Stimulated activated CD8-positive, alpha-beta memory T cell treated with anti-CD3 and anti-CD28 coated beads, Interleukin-7, amount 100 ng/mL, for 4 hours (primary cell): ENCODE results near the gene TPD52L1.
"Not testable (repeated sequence)": the region's sequence is repeated elsewhere in the genome, so short reads cannot be mapped to it uniquely, and the experiment has no call there.

Experiments
- DNase-seq, 2 donors: peaks; one replicate each; pipeline ENCODE4 v3.0.0-alpha.2; 2020; ENCODE audit warnings: low read depth in 2 of 2

Gene TPD52L1, protein sequence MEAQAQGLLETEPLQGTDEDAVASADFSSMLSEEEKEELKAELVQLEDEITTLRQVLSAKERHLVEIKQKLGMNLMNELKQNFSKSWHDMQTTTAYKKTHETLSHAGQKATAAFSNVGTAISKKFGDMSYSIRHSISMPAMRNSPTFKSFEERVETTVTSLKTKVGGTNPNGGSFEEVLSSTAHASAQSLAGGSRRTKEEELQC

GRCh38 chr6:125153391-125154117 lies at the start of gene TPD52L1:
Gene TPD52L1 (plus strand): TSS chr6:125153773. CDS start chr6:125153952, 179 bp downstream.
- peak; percentile 4 to 30 for DNase-seq

DNA sequence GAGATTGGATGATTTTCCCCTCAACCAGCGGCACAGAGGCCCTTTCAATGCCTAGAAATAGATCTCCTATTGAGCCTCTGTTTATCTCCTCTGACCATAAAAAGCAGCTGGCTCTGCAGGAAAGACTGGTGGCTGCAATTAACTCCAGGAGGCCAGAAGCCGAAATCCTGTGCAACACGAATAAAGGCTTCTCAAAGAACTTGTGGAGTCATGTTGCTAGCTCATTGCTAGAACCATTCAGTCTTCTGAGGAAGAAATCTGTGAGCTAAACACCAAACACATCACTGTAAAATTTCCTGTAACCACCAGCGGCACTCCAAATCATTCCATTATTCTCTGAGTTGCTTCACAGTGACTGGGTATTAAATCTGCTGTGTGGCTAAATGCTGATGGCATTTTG lies 49.1 kb upstream of the TPD52L1 start:
- no peak for DNase-seq

DNA sequence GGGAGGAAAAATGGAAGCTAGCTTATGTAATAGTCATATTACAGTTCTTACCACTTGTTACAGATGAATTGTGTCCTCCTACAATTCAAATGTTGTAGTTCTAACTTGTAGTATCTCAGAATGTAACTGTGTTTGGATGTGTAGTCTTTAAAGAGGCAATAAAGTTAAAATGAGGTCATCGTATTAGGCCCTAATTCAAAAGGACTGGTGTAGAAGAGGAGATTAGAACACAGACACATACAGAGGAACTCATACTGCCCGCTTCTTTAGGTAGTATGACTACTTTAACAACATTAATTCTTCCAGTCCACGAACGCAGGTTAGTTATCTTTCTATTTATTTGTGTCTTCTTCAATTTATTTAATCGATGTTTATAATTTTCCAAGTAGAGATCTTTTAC lies 46.5 kb upstream of the TPD52L1 start:
- DNase-seq = no peak

- no peak for DNase-seq
Observed at GRCh38 chr6:125107896-125108295, 45.7 kb upstream of the TPD52L1 start.

GRCh38 chr6:125110056-125110455 lies 43.5 kb upstream of the TPD52L1 start:
- no peak for DNase-seq

DNA sequence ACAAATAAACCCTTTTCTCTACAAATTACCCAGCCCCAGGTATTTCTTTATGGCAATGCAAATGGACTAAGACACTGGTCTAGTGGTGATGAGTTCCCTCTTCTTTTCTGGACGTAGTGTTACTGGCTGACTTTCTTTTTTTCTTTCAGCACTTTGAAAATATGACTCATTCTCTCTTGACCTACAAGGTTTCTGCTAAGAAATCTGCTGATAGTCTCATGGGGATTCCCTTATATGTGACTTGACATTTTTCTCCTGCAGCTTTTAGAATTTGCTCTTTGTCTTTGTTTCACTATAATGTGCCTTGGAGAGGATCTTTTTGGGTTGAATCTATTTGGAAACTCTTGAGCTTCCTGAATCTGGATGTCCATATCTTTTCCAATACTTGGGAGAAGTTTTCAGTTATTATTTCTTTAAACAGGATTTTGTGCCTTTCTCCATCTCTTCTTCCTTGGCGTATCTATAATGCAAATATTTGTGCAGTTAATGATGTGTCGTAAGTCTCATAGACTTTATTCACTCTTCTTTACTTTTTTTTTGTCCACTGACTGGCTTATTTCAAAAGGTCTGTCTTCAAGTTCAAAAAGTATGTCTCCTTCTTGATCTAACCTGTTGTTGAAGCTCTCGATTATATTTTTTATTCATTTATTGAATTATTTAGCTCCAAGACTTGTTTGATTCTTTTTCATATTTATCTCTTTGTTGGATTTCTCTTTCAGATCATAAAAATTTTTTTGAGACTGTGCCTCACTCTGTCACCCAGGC lies 42.2 kb upstream of the TPD52L1 start:
- no peak for DNase-seq

DNA sequence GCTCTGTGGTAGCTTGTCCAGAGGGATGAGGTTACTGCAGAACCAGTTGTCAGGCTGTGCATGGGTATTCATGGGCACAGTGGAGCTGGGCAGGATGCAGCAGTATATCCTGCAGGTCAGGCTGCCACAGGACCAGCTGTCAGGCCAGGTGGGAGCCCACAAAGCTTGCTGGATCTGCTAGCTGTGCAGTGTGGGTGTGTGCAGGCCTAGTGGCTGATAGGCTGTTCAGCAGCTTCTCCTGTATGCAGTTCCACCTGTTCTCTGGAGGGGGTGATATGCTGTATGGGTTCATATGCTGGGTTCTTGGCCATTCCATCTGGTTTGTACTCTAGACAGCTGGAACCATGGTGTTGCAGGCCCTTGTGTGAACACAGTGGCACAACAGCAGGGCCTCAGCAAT lies 40.6 kb upstream of the TPD52L1 start:
- no peak for DNase-seq

DNA sequence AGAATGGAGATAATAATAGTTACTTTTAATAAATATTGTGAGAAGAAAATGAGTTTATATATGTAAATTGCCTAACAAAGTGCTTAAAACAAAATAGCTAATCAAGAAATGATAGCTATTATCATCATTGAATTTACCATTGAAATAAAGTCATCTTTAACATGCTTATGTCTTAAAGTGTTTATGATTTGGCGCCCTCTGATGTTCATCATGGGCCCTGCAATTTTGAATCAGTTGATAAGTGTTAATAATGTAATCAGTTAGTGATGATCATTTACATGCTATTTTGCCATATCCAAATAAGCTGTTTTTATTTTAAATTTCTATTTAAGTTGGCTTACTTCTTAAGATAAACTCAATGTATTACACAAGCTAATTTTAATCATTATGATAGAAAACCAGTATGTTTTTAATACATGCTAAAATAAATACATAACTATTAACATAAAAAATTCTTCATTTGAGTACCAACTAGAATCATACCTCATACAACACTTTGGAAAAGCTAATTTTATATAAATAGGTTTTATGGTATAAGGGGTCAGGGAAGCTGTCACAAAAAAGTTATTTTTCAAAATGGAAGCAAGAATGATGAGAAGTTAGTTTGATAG lies 39.2 kb upstream of the TPD52L1 start:
- peak; percentile 5 to 14 for DNase-seq

- no peak for DNase-seq
Observed at GRCh38 chr6:125116170-125116569, 37.4 kb upstream of the TPD52L1 start.

DNA sequence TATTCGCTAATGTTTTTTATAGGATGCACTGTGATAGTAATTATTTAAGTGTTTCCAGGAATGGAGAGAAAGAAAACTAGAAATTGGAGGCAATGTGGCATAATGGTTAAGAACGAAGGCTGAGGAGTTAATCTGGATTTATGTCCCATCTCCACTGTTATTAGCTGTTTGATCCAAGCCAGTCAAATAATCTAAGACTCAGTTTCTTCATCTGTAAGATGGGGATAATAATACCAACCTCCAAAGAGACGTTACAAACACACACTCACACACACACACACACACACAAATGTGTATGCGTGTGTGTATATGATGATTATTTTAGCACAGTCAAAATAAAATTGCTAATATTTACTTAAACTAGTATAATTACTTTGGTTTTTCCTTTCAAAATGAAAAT lies 36.9 kb upstream of the TPD52L1 start:
- no peak for DNase-seq

DNA sequence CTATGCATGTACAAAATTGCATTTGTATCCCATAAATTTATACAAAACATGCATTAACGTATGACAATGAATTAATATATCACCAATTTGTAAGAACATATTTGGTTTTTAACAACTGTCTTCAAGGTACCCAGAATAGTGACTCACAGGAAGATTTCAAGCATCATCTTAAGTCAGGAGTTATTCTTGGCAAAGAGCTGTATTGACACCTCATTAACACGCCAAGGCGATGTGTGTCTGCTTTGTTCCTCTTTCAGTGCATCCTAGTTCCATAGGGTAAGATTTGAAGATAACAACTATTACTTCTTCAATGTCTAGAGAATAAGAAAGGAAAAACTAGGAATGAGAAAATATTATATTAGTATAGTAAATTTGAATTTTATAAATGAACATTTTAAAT lies 35.8 kb upstream of the TPD52L1 start:
- DNase-seq = no peak

DNA sequence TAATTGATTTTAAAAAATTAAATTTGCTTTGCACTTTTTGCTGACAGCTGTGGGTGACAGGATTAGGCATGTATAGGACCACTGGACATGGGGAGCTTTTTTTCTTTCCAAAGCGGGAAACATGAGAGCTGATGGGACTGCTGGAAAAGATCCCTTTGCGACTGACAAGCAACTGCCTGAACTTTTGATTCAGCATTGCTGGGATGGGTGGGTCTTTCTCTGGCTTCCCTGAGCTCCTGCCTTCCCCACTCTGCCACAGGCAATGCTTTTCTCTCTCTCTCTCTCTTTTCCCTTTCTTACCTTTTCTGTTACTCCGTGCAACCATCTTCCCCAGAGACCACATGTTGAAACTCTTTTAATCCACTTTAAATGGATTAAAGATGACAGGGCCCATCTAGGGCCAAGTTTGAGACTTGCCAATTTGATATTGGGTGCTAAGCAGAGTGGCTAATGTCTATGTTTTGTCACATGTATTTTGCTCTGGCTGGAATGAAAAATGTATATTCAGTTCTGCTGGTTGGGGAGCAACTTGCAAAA lies 33.5 kb upstream of the TPD52L1 start:
- DNase-seq = no peak

GRCh38 chr6:125121894-125122293 lies 31.7 kb upstream of the TPD52L1 start:
- no peak for DNase-seq

DNA sequence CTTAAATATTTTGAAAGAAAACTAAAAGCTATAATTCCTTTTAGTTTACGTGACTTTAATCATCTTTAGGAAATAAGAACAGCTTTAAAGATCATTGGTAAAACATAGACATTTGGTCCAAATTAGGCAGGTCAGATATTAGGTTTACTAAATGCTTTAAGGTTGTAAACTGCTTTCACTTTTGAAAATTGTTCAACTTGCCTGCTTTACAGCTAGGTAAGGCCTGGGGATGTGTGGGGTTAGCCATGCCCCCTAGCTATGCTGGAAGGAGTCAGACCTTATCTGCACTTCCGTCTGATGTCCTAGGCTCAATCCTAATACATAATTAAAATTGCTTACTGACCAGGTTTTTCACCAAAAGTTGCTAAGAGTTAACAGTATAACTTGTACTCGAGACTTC lies 30.5 kb upstream of the TPD52L1 start:
- DNase-seq = no peak

GRCh38 chr6:125123468-125124048 lies 30.0 kb upstream of the TPD52L1 start:
- no peak for DNase-seq

- no peak for DNase-seq
Observed at GRCh38 chr6:125124049-125124669, 29.4 kb upstream of the TPD52L1 start.

DNA sequence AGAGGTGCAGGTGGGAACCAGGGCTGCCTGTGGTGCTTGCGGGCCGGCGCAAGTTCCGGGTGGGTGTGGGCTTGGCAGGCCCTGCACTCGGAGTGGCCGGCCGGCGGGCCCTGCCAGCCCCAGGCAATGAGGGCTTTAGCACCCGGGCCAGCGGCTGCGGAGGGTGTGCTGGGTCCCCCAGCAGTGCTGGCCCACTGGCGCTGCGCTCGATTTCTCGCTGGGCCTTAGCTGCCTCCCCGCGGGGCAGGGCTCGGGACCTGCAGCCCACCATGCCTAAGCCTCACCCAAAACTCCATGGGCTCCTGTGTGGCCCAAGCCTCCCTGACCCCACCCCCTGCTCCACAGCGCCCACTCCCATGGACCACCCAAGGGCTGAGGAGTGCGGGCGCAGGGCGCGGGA lies 27.7 kb upstream of the TPD52L1 start:
- not testable (repeated sequence) for DNase-seq

- no peak for DNase-seq
Observed at GRCh38 chr6:125129354-125129753, 24.2 kb upstream of the TPD52L1 start.

DNA sequence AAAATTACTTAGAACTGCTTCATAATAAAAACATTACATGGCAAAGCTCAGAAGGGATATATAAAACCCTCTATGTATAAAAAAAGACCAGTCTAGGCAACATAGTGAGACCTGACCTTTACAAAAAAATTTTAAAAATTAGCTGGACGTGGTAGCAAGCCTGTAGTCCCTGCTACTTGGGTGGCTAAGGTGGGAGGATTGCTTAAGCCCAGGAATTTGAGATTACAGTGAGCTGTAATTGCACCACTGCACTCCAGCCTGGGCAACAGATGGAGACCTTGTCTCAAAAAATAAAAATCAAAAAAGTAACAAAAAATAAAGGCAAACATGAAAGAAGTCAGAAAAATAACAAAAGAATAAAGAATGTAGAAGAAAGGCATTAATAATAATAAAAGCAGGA lies 21.5 kb upstream of the TPD52L1 start:
- DNase-seq = no peak

DNA sequence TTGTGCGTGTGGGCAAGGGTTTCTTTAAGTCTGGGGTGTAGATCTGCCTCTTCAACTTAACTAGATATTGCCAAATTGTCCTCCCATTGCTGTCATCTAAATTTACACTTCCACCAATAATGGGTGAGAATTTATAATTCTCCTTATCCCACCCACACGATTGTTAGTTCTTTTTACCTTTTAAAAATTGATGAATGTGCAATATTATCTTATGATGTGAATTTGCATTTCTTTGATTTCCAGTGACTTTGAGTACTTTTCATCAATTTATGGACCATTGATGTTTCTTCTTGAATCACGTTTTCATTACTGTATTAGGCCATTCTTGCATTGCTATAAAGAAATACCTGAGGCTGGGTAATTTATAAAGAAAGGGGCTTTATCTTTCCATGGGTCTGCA lies 17.2 kb upstream of the TPD52L1 start:
- no peak for DNase-seq

GRCh38 chr6:125138083-125138482 lies 15.5 kb upstream of the TPD52L1 start:
- DNase-seq = no peak
